Thoracic aorta (tissue), 2 donors: ENCODE measurements around the gene PDPN. TPM values are rescaled to one million over a fixed set of nuclear protein-coding genes. Genes with fewer than 3 reads are reported as not detected.

Experiments
- ATAC-seq: fragments of 150-250 bp; one replicate; pipeline ENCODE4 v1.8.0; 2017; ENCODE audit warnings: low read depth; ENCODE audit not compliant: insufficient number of reproducible peaks, low FRiP score
- DNase-seq: peaks from one replicate; pipeline ENCODE4 v3.0.0-alpha.2; 2020; ENCODE audit warnings: low spot score
- H3K27ac ChIP-seq, 2 donors: fragments of 200-600 bp; sonication (generic); 1 replicate in 1 of 2; 2 replicates in 1 of 2; pipeline ENCODE4 v1.5.1; 2016; ENCODE audit warnings: mild to moderate bottlenecking in 2 of 2, moderate library complexity in 2 of 2
- H3K27me3 ChIP-seq: fragments of 200-600 bp; sonication (generic); replicated peaks from 2 replicates; pipeline ENCODE4 v1.6.0; 2016; ENCODE audit warnings: mild to moderate bottlenecking; ENCODE audit not compliant: insufficient read depth
- H3K36me3 ChIP-seq: fragments of 200-600 bp; sonication (generic); one replicate; pipeline ENCODE4 v1.5.1; 2016
- H3K4me1 ChIP-seq, 2 donors: fragments of 200-600 bp; sonication (generic); 1 replicate in 1 of 2; 2 replicates in 1 of 2; pipeline versions ENCODE4 v1.5.1 to v1.6.0; 2016; ENCODE audit warnings: low read depth in 2 of 2, mild to moderate bottlenecking in 1 of 2; ENCODE audit not compliant: control insufficient read depth in 1 of 2
- H3K4me3 ChIP-seq: fragments of 200-600 bp; sonication (generic); 2 replicates; pipeline ENCODE4 v1.5.1; 2016; ENCODE audit warnings: mild to moderate bottlenecking
- H3K9me3 ChIP-seq: fragments of 200-600 bp; sonication (generic); 2 replicates; pipeline ENCODE4 v1.5.1; 2016
- total RNA-seq, 2 donors: library from RNA; depleted of rRNA; stranded (reverse); fragments of >200 nt; gene quantifications; one replicate each; pipeline versions ENCODE4 v1.1.0 to v1.2.3, GENCODE V29; 2016
- TF ChIP-seq, protein P1 (sequence below): fragments of 200-600 bp; sonication (generic); IDR thresholded peaks from one replicate; pipeline ENCODE4 v1.5.1; 2019; ENCODE audit warnings: antibody characterized with exemption

The PDPN gene
- total RNA-seq, 2 donors from 2014 or later: 13.8 to 20.7 TPM

DNA sequence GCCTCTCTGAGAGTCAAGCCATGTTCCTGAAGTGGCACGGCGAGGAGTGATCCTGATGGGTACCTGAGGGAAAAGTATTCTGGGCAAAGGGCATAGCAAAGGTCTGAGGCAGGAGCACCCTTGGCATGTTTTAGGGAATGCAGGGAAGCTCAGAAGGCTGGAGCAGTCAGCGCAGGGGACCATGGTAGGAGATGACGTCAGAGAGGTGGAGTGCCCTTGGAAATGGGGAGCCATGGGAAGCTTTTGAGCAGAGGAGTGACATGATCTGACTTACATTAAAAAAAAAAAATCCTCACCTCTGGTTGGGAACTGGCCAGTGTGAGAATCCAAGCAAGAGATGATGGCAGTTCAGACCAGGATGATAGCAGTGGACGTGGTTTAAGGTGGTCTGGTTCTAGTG is 37.2 kb downstream of the PDPN start:
- no peak overlapping the region for H3K4me3 ChIP-seq
- DNase-seq: no peak
- no peaks in the 10 kb centered on the region for H3K36me3 ChIP-seq
- TF ChIP-seq, protein P1, sequence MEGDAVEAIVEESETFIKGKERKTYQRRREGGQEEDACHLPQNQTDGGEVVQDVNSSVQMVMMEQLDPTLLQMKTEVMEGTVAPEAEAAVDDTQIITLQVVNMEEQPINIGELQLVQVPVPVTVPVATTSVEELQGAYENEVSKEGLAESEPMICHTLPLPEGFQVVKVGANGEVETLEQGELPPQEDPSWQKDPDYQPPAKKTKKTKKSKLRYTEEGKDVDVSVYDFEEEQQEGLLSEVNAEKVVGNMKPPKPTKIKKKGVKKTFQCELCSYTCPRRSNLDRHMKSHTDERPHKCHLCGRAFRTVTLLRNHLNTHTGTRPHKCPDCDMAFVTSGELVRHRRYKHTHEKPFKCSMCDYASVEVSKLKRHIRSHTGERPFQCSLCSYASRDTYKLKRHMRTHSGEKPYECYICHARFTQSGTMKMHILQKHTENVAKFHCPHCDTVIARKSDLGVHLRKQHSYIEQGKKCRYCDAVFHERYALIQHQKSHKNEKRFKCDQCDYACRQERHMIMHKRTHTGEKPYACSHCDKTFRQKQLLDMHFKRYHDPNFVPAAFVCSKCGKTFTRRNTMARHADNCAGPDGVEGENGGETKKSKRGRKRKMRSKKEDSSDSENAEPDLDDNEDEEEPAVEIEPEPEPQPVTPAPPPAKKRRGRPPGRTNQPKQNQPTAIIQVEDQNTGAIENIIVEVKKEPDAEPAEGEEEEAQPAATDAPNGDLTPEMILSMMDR: no peak
- ATAC-seq: no peak
- no peaks in the 10 kb centered on the region for H3K9me3 ChIP-seq
- H3K27me3 ChIP-seq: no peaks in the 10 kb centered on the region
- H3K27ac ChIP-seq: peak overlapping the region; percentile 56 to 63
- H3K4me1 ChIP-seq: peaks cover 4 to 15% of the 10 kb centered on the region in 2 donors

DNA sequence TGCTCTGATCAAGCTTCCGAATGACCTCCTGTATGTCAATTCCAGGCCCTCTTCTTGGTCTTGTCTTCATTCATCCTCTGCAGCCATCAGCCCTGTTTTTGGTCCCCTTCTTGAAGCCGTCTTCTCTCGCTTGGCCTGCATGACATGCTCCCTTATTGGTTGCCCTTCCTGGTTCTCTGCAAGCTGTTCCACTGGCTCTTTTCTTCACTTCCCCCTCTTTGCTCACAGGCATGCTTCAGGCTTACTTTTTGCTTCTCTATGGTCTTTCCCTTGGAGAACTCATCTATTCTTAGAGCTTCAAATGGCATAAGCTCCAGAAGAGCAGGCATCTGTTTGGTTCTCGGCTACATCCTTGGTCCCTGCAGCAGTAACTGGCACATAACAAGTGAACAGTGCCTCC is 38.8 kb downstream of the PDPN start:
- H3K9me3 ChIP-seq: no peaks in the 10 kb centered on the region
- ATAC-seq: no peak
- TF ChIP-seq, protein P1: no peak
- no peaks in the 10 kb centered on the region for H3K27me3 ChIP-seq
- no peak overlapping the region for H3K27ac ChIP-seq
- H3K4me1 ChIP-seq: peaks cover 4 to 15% of the 10 kb centered on the region in 2 donors
- H3K4me3 ChIP-seq: no peak overlapping the region
- no peaks in the 10 kb centered on the region for H3K36me3 ChIP-seq
- no peak for DNase-seq

DNA sequence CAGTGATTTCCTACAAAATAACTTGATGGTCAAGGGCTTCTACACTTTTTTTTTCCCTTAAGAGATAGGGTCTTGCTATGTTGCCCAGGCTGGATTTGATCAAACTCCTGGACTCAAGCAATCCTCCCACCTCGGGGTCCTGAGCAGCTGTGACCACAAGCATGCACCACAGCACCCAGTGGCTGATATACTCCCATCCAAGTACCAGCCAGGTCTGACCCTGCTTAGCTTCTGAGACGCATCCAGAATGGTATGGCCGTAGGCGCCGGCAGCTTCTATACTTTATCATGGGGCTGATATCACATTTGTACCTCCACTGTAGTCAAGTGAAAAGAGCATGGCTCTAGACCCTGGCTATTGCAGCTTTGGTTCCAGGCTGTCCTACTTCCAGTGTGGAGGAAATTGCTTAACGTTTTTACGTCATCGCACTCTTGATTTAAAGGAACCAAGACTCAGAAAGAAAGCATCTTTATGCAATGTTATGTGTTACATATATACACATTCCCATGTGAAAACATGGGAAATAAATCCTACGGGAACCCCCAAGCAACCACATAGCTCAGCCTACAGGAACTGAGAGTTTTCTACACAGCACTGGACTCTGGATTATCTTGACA is 39.5 kb downstream of the PDPN start:
- H3K27me3 ChIP-seq: no peaks in the 10 kb centered on the region
- H3K4me1 ChIP-seq: peaks cover 4 to 15% of the 10 kb centered on the region in 2 donors
- H3K9me3 ChIP-seq: no peaks in the 10 kb centered on the region
- no peak overlapping the region for H3K27ac ChIP-seq
- no peak for ATAC-seq
- TF ChIP-seq, protein P1: no peak
- H3K36me3 ChIP-seq: no peaks in the 10 kb centered on the region
- no peak for DNase-seq
- no peak overlapping the region for H3K4me3 ChIP-seq

DNA sequence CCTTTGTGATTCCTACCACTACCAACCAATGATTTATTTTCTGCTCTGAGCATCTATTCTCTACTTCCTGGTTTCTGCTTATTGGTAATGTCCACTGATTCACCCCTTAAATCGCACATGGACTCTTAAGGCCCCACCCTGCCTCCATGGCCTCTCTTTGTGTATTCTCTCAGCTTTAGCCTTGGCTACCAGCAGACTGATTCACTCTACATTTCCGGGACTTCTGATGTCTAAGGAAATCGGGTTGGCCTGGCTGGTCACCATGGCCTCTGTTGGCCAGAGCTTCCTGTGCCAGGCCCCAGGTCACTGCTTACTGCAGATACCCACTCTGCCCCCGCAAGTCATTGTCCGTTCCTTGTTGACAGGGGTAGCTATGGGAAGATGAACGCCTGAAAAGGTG is 40.9 kb downstream of the PDPN start:
- no peak overlapping the region for H3K27ac ChIP-seq
- ATAC-seq (no peak), DNase-seq (no peak)
- H3K36me3 ChIP-seq: no peaks in the 10 kb centered on the region
- no peaks in the 10 kb centered on the region for H3K9me3 ChIP-seq
- TF ChIP-seq, protein P1: no peak
- no peaks in the 10 kb centered on the region for H3K27me3 ChIP-seq
- peaks cover 0 to 9% of the 10 kb centered on the region in 2 donors for H3K4me1 ChIP-seq
- no peak overlapping the region for H3K4me3 ChIP-seq

DNA sequence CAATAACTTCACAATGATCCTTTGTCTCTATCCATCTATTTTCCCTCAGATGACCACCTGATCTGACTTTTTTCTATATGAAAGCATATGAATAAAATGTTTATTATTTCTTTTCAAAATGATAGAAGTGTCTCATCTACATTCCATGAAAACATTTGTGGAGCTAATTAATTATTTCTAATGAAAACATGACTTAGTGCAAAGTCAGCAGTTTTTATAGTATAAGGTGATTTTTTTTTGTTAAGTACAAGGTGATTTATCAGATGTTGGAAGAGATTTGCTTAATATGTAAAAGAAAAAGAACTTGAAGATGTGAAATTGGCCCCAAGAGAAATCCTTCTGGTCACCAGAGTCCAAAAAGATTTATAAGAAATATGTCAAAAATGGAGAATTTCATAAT is 43.5 kb downstream of the PDPN start:
- no peaks in the 10 kb centered on the region for H3K36me3 ChIP-seq
- H3K27ac ChIP-seq: no peak overlapping the region
- no peaks in the 10 kb centered on the region for H3K4me1 ChIP-seq
- H3K27me3 ChIP-seq: no peaks in the 10 kb centered on the region
- no peaks in the 10 kb centered on the region for H3K9me3 ChIP-seq
- DNase-seq: no peak
- ATAC-seq: no peak
- TF ChIP-seq, protein P1: no peak
- no peak overlapping the region for H3K4me3 ChIP-seq
